Neutrophil (primary cell): ENCODE results near the gene NLRC3.

Experiments used
- H3K27ac ChIP-seq: fragments of 200-600 bp; sonication (generic); 2 replicates; pipeline ENCODE4 v1.5.1; 2016; ENCODE audit warnings: mild to moderate bottlenecking, moderate library complexity
- H3K27me3 ChIP-seq: fragments of 200-600 bp; sonication (generic); 2 replicates; pipeline ENCODE4 v1.6.0; 2016; ENCODE audit warnings: mild to moderate bottlenecking
- H3K36me3 ChIP-seq: fragments of 200-600 bp; sonication (generic); 2 replicates; pipeline ENCODE4 v1.5.1; 2017
- H3K4me1 ChIP-seq, 2 experiments: fragments of 200-600 bp in 1 of 2; sonication (generic) in 1 of 2; 1 replicate in 1 of 2; 2 replicates in 1 of 2; pipeline versions ENCODE4 v1.5.1 to v1.6.1; 2013 to 2016; ENCODE audit warnings: low read depth in 1 of 2, low read length in 1 of 2, mild to moderate bottlenecking in 1 of 2, moderate library complexity in 1 of 2; ENCODE audit not compliant: control insufficient read depth in 1 of 2, insufficient read depth in 1 of 2
- H3K4me3 ChIP-seq, 2 experiments: fragments of 200-600 bp in 1 of 2; sonication (generic) in 1 of 2; 1 replicate in 1 of 2; 2 replicates in 1 of 2; pipeline ENCODE4 v1.5.1; 2013 to 2016; ENCODE audit warnings: low read depth in 1 of 2, low read length in 1 of 2, mild to moderate bottlenecking in 1 of 2, moderate library complexity in 1 of 2
- H3K9me3 ChIP-seq: fragments of 200-600 bp; sonication (generic); 2 replicates; pipeline ENCODE4 v1.5.1; 2016
- CTCF ChIP-seq: fragments of 200-600 bp; sonication (generic); IDR thresholded peaks from 2 replicates; pipeline ENCODE4 v1.5.1; 2016; ENCODE audit warnings: antibody characterized with exemption

NLRC3 gene

DNA sequence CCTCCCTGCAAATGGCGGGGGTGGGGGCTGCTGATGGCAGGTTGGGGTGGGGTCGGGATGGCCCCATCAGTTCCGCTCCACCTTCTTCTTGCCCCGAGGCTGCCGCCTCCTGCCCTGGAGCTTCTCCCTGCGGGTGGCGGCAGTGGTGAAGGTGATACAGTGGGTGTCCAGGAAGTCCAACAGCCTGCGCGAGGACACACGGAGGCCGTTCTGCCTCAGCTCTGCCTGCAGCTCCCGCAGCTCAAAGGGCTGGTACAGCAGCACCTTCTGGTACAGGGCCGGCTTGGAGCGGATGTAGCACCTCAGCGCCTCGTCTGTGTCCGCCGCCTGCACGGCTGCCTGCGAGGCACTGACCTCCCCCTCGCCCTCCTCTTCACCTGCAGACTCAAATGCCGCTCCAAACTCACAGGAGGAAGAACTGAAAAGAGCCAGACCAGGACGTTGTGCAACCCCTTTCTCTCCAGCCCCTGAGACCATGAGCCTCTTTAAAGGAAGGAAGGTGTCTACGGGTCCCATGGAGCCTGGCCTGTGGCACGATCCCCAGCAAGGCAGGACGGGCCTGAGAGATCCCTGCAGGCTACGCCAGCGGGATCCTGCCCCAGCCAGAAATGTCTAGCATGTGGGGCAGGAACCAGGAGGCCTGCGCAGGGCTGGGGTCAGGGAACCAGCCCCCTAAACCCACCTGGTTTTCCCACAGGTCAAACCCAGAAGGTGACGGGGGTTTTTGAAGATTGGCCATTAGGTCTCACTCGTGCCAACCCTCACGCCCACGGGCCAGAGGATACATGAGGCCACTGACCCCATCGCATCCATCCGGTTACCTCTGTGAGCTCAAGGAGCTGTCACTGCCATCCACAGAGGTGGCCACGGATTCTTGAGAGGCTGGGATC lies 5.3 kb upstream of the NLRC3 start:
- Histone ChIP-seq H3K9me3 (no peaks in the 10 kb centered on the region), H3K36me3 (peaks cover 29% of the 10 kb centered on the region), H3K27ac (no peak overlapping the region), H3K27me3 (peaks cover 33% of the 10 kb centered on the region), H3K4me3 (no peak overlapping the region), H3K4me1 (peaks cover 31 to 41% of the 10 kb centered on the region in 2 experiments)
- TF ChIP-seq CTCF = no peak

- no peaks in the 10 kb centered on the region for H3K9me3 ChIP-seq
- no peak overlapping the region for H3K4me3 ChIP-seq
- TF ChIP-seq CTCF = no peak
- peaks cover 42 to 52% of the 10 kb centered on the region in 2 experiments for H3K4me1 ChIP-seq
- H3K36me3 ChIP-seq = peaks cover 29% of the 10 kb centered on the region
- no peak overlapping the region for H3K27ac ChIP-seq
- peaks cover 44% of the 10 kb centered on the region for H3K27me3 ChIP-seq
These were observed 4.2 kb upstream of the NLRC3 start for GRCh38 chr16:3581392-3581791.

DNA sequence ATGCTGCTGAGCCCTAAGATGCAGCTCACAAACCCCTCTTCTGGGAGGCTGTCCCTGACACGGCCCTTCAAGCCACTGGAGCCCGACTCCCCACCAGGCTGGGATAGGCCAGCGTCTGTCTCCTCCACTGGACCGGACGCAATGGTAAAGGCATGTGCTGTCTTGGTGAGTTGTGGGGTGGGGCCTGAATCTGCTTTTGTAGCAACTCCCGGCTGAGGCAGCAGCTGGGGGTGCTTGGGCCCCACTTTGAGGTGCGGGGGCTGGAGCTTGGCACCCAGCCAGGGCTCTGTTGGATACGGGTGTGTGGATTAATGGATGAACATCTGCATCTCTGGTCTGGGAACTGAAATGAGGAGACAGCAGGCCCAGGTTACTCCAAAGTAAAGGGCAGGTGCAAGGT lies 3.5 kb upstream of the NLRC3 start:
- Histone ChIP-seq H3K9me3 (no peaks in the 10 kb centered on the region), H3K4me1 (peaks cover 42 to 58% of the 10 kb centered on the region in 2 experiments), H3K27ac (no peak overlapping the region), H3K36me3 (peaks cover 29% of the 10 kb centered on the region), H3K4me3 (no peak overlapping the region), H3K27me3 (peaks cover 51% of the 10 kb centered on the region)
- TF ChIP-seq CTCF = no peak

DNA sequence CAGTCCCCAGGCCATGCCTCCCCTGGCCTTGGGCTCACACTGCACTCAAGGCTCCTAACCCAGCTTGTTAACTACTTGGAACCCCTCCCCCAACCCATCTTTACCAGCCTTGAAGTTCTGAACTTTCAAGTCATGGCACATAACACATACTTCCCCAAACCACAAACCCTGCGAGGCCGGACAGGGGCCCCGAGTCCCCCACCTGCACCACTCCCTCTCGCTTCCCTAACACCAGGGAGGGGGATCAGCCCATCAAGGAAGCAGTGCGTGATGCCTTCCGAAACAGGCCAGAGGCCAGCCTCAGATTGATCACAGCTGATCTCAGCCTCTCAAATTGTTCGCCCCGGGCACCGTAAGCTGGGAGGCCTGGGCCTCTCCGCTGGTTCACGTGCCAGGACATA lies 3.0 kb upstream of the NLRC3 start:
- no peaks in the 10 kb centered on the region for H3K9me3 ChIP-seq
- no peak for TF ChIP-seq CTCF
- peaks cover 56% of the 10 kb centered on the region for H3K27me3 ChIP-seq
- peaks cover 29% of the 10 kb centered on the region for H3K36me3 ChIP-seq
- no peak overlapping the region for H3K27ac ChIP-seq
- peaks cover 42 to 58% of the 10 kb centered on the region in 2 experiments for H3K4me1 ChIP-seq
- H3K4me3 ChIP-seq = no peak overlapping the region

- Histone ChIP-seq H3K27ac (no peak overlapping the region), H3K36me3 (peaks cover 27% of the 10 kb centered on the region), H3K4me3 (no peak overlapping the region), H3K4me1 (peaks cover 42 to 58% of the 10 kb centered on the region in 2 experiments), H3K27me3 (peaks cover 60% of the 10 kb centered on the region), H3K9me3 (no peaks in the 10 kb centered on the region)
- no peak for TF ChIP-seq CTCF
These were observed 2.6 kb upstream of the NLRC3 start for GRCh38 chr16:3579776-3580175.
